Nephron (organoid): ENCODE results near the gene TTLL7.

Source experiments
- H3K27ac Mint-ChIP-seq, 3 experiments: 2 replicates each; pipeline ENCODE4 v1.8.0; 2020; ENCODE audit warnings: mixed read lengths in 3 of 3, mild to moderate bottlenecking in 2 of 3, moderate library complexity in 1 of 3
- H3K27me3 Mint-ChIP-seq: 2 replicates; pipeline ENCODE4 v1.8.0; 2021; ENCODE audit warnings: low read depth, mild to moderate bottlenecking, moderate library complexity, mixed read lengths
- H3K36me3 Mint-ChIP-seq: 2 replicates; pipeline ENCODE4 v1.8.0; 2020; ENCODE audit warnings: low read depth, mixed read lengths
- H3K4me1 Mint-ChIP-seq: 2 replicates; pipeline ENCODE4 v1.8.0; 2020; ENCODE audit warnings: mixed read lengths
- H3K4me3 Mint-ChIP-seq, 3 experiments: 2 replicates each; pipeline ENCODE4 v1.8.0; 2020; ENCODE audit warnings: mild to moderate bottlenecking in 3 of 3, mixed read lengths in 3 of 3, moderate library complexity in 2 of 3
- H3K9me3 Mint-ChIP-seq: 2 replicates; pipeline ENCODE4 v1.8.0; 2020; ENCODE audit warnings: mixed read lengths
- TF ChIP-seq, protein P1 (sequence below), 3 experiments: fragments of 200-600 bp; sonication (generic); IDR thresholded peaks; one replicate each; pipeline ENCODE4 v1.5.0; 2021; ENCODE audit warnings: antibody characterized with exemption in 3 of 3; ENCODE audit not compliant: unreplicated experiment in 3 of 3

The TTLL7 gene

DNA sequence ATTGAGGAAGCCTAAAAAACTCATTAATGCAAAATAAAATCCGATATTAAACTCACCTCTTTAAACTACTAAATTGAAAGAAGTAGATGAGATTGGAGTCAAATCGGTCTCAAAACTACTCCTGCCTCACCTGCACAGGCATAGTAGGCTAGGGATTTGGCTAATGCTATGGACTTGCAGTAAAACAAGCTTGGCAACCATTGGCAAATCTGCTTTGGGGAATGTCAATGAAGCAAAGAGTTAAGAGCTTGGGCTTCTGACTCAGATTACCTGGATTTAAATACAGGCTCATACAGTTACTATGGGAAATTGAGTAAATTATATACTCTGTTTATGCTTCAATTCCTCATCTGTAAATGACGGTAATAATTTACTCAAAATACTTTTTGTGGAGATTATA lies 111.4 kb downstream of the TTLL7 start:
- H3K36me3 Mint-ChIP-seq = peaks cover 6% of the 10 kb centered on the region
- H3K27me3 Mint-ChIP-seq = no peaks in the 10 kb centered on the region
- no peaks in the 10 kb centered on the region for H3K4me1 Mint-ChIP-seq
- H3K9me3 Mint-ChIP-seq = peaks cover 3% of the 10 kb centered on the region
- no peak overlapping the region for H3K4me3 Mint-ChIP-seq
- H3K27ac Mint-ChIP-seq = no peak overlapping the region
- TF ChIP-seq, protein P1, sequence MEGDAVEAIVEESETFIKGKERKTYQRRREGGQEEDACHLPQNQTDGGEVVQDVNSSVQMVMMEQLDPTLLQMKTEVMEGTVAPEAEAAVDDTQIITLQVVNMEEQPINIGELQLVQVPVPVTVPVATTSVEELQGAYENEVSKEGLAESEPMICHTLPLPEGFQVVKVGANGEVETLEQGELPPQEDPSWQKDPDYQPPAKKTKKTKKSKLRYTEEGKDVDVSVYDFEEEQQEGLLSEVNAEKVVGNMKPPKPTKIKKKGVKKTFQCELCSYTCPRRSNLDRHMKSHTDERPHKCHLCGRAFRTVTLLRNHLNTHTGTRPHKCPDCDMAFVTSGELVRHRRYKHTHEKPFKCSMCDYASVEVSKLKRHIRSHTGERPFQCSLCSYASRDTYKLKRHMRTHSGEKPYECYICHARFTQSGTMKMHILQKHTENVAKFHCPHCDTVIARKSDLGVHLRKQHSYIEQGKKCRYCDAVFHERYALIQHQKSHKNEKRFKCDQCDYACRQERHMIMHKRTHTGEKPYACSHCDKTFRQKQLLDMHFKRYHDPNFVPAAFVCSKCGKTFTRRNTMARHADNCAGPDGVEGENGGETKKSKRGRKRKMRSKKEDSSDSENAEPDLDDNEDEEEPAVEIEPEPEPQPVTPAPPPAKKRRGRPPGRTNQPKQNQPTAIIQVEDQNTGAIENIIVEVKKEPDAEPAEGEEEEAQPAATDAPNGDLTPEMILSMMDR (IDR thresholded peaks at IDR 0.05; ENCODE audit: unreplicated experiment in 3 of 3) = no peak

DNA sequence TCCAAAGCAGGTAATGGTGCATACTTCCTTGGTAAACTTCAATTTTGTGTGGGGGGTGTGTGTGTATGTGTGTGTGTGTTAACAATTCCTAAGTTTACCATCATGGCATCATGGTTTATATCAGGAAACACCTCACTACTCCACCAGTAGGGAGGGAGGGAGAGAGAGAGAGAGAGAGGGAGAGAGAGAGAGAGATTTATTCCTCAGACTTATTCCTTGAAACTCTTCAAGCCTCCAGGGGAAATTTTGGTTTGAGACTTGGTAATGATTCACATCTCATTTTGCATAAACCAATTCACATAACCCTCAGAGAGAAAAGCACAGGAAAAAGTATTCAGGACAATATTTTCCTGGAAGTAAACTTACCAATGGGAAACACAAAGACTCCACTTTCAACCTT lies 115.0 kb downstream of the TTLL7 start:
- Mint-ChIP-seq H3K27me3 (no peaks in the 10 kb centered on the region), H3K9me3 (peaks cover 3% of the 10 kb centered on the region), H3K27ac (peak overlapping the region in 1 of 3 experiments; percentile 19), H3K4me3 (no peak overlapping the region), H3K36me3 (peaks cover 12% of the 10 kb centered on the region), H3K4me1 (no peaks in the 10 kb centered on the region)
- TF ChIP-seq, protein P1 (IDR thresholded peaks at IDR 0.05; ENCODE audit: unreplicated experiment in 3 of 3) = no peak

DNA sequence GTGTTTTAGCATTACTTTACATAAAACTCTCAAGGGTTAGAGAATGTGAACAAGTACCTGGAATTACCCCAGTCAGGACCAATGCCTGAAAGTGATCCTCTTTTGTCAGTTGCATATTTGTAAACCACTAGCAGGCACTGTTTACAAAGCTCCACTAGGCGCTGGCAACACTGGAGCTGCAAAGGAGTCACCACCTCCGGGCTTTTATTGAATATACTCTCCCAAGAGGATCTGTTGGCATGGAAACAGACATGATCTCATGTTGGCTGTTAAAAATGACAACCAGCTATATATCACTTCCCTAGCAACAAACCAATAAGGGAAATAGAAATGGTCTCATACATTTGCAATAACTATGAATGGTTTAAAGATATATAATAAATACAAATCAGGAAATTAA lies 116.0 kb downstream of the TTLL7 start:
- Mint-ChIP-seq H3K4me3 (no peak overlapping the region), H3K27ac (no peak overlapping the region), H3K27me3 (no peaks in the 10 kb centered on the region), H3K36me3 (peaks cover 8% of the 10 kb centered on the region), H3K9me3 (no peaks in the 10 kb centered on the region), H3K4me1 (no peaks in the 10 kb centered on the region)
- TF ChIP-seq, protein P1 (IDR thresholded peaks at IDR 0.05; ENCODE audit: unreplicated experiment in 3 of 3) = peak in 1 of 3 experiments; percentile 12

DNA sequence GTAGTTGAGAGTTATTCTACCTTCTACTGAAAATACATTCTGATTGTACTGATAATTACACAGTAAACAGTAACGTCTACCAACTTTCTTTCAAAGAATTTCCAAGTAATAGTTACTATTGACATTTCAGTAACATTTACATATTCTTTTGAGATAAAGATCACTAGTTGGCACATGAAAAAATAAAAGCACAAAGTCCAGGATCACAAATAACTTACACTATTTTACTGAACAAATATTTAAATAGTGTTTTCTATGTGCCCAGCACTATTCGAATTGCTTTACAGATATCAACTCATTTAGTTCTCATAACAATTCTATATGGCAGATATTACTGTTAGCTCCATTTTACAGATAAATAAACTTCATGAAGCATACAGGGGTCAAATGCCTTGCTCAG lies 126.4 kb downstream of the TTLL7 start:
- H3K4me3 Mint-ChIP-seq = no peak overlapping the region
- H3K27ac Mint-ChIP-seq = no peak overlapping the region
- no peaks in the 10 kb centered on the region for H3K36me3 Mint-ChIP-seq
- TF ChIP-seq, protein P1 (IDR thresholded peaks at IDR 0.05; ENCODE audit: unreplicated experiment in 3 of 3) = no peak
- H3K4me1 Mint-ChIP-seq = no peaks in the 10 kb centered on the region
- no peaks in the 10 kb centered on the region for H3K27me3 Mint-ChIP-seq
- no peaks in the 10 kb centered on the region for H3K9me3 Mint-ChIP-seq

DNA sequence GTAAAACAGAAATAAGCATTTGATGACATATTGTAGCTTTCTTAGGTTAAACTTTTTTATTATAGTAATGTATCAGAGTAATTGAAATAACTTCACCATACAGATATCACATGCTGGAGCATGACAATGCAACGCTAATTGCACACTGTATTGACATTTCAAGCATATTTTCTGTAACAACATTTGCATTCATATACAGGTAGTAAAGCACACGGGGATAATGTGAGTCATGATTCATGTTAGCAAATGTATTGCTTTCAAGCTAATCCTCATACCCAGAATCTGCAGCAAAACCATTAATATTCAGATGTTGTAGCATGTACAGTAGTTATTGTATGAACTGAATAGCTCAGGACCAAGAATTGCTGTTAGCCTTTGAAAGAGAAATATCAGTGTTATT lies 133.9 kb downstream of the TTLL7 start:
- TF ChIP-seq, protein P1 (IDR thresholded peaks at IDR 0.05; ENCODE audit: unreplicated experiment in 3 of 3) = no peak
- Mint-ChIP-seq H3K36me3 (no peaks in the 10 kb centered on the region), H3K27me3 (peaks cover 3% of the 10 kb centered on the region), H3K9me3 (no peaks in the 10 kb centered on the region), H3K27ac (no peak overlapping the region), H3K4me3 (no peak overlapping the region), H3K4me1 (no peaks in the 10 kb centered on the region)

DNA sequence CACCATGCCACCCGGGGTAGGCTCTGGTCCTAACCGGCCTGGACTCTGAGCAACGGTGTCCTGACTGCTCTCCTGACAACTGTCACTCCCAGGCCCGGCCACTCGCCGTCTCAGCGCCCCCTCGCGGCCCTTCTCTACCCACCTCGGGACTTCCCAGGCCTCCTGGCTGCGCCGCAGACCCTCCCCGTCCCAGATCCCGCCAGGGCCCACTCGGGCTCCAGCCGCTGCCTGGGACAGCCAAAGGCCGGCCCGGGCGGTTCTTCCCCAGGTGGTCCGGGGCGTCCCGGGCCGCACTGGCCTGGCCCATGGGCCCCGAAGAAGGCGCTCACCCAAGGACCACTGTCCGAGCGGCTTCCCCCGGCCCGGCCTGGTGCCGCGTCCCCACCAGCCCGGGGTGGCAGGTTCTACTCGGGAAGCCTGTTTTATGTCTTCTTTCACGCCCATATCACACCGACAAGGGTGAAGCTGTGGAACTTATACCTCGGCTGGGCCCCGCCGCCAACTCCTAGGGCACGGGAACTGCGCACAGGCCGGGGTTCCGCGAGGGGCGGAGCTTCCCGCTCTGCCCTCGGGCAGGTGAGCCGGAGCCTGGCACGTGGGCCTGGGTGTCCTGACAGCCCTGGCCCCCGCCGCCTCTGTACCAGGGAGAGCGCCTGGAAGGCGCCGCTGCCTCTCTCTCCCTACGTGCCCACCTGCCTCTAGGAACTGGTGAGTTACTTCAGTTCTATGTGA lies 138.3 kb downstream of the TTLL7 start:
- H3K36me3 Mint-ChIP-seq = no peaks in the 10 kb centered on the region
- TF ChIP-seq, protein P1 (IDR thresholded peaks at IDR 0.05; ENCODE audit: unreplicated experiment in 3 of 3) = peak; percentile 47 to 63 (median 49)
- peak overlapping the region; percentile 59 to 68 (median 68) for H3K4me3 Mint-ChIP-seq
- no peaks in the 10 kb centered on the region for H3K9me3 Mint-ChIP-seq
- peaks cover 7% of the 10 kb centered on the region for H3K4me1 Mint-ChIP-seq
- peaks cover 3% of the 10 kb centered on the region for H3K27me3 Mint-ChIP-seq
- peak overlapping the region in 1 of 3 experiments; percentile 73 for H3K27ac Mint-ChIP-seq
